Activated T-helper 1 cell treated with Interleukin-2 at 50 U/mL for 16 hours (primary cell): ENCODE measurements around the gene CLDND1.

Source experiments
- DNase-seq: peaks from one replicate; pipeline ENCODE4 v3.0.0-alpha.2; 2020; ENCODE audit warnings: low read depth

Gene CLDND1

DNA sequence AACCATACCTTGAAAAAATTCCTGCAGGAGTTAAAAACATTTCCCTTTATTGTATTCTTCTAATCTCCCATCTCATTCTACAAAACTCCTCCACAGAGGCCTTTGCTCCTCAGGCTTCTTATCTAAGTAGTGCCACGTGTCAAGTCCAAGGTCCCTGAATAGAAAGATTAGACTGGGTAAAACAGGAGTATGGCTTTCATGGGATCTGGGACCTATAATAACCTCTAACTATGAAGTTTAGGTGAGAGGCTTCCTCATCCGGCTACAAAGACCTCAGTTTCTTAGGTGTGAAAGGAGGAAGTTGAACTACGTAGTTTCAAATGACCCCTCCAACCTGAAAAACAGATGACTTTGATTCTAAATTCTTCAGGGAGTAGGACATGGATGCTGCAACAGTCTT lies 29.1 kb upstream of the CLDND1 start:
- DNase-seq, result no peak

DNA sequence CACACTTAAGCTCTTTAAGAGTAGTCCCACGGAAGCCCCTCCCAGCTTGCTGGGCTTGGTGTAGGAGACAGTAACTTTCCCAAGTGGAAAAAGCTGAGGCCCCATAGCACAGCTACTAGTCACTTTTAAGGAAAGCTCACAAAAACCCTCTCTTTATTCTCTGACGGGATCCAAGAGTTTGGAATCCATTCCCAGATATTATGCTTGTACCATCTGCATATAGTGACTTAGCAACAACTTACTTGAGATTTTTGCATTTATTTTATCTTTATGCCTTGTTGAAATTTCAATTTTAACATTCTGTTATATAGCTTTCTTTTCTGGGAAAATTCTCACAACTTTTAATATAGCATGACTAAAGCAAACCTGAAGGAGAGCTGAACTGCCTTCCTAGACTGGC lies 28.5 kb upstream of the CLDND1 start:
- no peak for DNase-seq

GRCh38 chr3:98550833-98551232 lies 28.1 kb upstream of the CLDND1 start:
- DNase-seq, result no peak

GRCh38 chr3:98548544-98548943 lies 25.8 kb upstream of the CLDND1 start:
- DNase-seq, result no peak

GRCh38 chr3:98545940-98546339 lies 23.2 kb upstream of the CLDND1 start:
- DNase-seq, result no peak

- no peak for DNase-seq
These were observed 19.9 kb upstream of the CLDND1 start for GRCh38 chr3:98542623-98543022.

- no peak for DNase-seq
These were observed 19.0 kb upstream of the CLDND1 start for GRCh38 chr3:98541695-98542094.

DNA sequence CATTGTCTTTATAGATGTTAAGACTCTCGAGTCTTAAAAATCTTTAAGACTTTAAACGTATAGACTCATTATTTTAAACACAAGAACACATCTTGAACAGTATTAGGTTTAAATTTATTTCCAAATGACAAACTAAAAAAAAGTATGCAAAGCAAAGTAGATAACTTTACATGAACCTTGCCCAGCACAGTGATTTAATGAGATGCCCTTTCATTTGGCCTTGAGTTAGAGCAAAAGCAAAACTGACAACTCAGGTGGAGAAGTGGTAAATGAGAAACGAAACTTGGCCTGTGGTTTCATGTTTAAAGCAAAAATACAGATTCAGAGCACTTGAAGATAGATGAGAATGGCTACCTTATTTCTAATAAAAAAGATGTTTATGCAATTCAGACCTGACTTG lies 17.6 kb upstream of the CLDND1 start:
- no peak for DNase-seq

DNA sequence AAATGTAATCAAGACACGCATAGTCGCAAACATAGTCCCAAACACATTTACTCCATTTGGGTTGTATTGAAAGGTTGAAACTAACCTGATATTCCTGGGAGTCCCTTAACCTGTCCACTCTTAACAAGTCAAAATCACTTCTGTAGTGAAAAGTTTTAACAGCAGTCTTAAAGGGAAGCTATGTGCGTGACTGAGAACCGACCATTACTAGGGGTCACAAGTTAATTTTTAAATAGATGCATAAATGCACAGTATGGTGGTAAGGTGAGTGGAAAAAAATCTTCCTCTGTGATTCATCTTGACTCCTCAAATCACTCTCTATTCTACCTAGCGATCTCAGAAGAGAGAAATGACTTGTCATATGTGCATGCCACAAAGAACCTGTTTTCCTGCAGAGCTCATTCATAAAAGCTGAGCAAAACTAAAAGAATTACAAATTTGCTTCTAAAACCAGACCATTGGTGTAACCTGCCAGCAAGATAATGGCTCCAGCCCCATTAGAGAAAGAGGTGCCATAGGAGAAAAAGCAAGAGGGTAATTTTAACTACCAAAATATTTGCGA lies 13.8 kb upstream of the CLDND1 start:
- no peak for DNase-seq

DNA sequence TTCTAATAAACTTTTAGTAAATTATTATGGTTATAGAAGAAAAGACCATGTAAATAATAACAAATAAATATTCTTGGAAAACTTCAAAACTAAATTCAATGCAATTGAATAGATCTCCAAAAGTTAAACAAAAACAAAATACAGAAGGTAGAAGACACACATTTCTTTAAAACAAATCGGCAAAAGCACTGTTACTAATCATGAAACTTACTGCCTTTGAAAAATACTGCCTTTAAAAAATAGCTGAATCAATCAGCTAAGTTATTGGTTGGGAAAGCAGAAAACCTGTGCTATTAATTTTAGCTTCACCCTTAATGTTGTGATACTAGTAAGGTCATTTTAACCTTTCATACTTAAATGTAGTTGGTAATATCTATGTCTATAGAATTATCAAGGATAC lies 12.0 kb upstream of the CLDND1 start:
- no peak for DNase-seq

GRCh38 chr3:98534168-98534567 lies 11.5 kb upstream of the CLDND1 start:
- DNase-seq, result no peak

DNA sequence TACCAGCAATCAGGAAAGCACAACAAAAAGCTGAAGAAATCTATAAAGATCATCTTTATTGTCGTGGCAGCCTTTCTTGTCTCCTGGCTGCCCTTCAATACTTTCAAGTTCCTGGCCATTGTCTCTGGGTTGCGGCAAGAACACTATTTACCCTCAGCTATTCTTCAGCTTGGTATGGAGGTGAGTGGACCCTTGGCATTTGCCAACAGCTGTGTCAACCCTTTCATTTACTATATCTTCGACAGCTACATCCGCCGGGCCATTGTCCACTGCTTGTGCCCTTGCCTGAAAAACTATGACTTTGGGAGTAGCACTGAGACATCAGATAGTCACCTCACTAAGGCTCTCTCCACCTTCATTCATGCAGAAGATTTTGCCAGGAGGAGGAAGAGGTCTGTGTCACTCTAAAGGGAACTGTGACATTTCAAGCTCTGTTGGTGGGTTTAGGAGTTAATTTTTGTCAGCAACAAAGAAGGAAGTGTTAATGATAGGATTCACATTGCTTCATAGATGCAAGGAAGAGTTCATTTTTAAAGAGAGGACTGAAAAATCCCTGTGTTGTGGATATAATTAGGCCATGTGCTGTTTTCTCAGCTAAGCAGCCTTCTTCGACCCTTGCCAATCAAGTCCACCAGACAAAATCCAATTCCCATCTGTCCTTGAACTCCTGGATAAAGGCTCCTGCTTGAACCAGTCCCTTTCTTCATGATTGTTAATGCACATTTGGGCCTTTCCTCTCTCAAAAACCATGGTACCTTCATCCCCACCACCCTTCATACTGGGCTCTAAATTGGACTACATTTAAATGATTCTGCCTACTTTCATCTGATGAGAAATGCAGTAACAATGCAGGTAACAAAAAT lies 10.2 kb upstream of the CLDND1 start:
- no peak for DNase-seq

GRCh38 chr3:98532275-98532637 lies 9.6 kb upstream of the CLDND1 start:
- DNase-seq, result no peak

- no peak for DNase-seq
These were observed 9.0 kb upstream of the CLDND1 start, which contains the start of gene GPR15 for GRCh38 chr3:98531622-98532274. Gene GPR15 (plus strand): TSS chr3:98531978. CDS start chr3:98532034, 56 bp downstream.

GRCh38 chr3:98530676-98531075 lies 8.0 kb upstream of the CLDND1 start:
- DNase-seq, result no peak

GRCh38 chr3:98529856-98530459 lies 7.3 kb upstream of the CLDND1 start:
- DNase-seq, result no peak

- no peak for DNase-seq
These were observed 6.0 kb upstream of the CLDND1 start for GRCh38 chr3:98528474-98529346.

- DNase-seq, result no peak
These were observed 2.8 kb upstream of the CLDND1 start for GRCh38 chr3:98525494-98525893.

DNA sequence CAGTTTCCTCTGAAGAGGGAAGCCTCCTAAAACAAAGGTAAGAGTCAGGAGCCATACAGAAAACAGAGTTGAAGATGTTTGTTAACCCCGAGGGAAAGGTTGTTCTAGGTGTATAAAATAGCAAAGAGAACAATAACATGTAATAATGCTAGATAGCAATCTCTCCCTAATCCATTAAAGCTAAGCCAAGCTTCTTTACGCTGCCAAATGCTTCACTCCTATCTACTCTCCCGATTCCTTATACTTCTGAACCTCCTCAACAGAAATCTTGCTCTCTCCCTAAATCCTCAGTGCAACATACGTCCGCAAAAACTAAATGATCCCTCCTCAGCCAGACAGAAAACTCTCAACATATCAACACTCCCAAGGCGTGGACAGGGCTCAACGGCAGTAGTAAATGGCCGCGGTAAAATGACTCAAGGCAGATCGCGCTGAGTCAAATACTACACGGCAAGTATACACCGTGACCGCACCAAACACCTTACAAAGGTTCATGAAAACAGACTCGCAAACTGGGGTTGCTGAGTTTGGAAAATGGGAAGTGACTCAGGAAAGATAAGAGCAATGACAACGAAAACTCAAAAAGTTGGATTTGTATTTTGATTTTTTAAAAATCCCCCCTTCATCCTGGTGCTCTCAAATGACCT lies 682 bp downstream of the CLDND1 start:
- peak; percentile 31 for DNase-seq

- no peak for DNase-seq
These were observed 3.4 kb downstream of the CLDND1 start for GRCh38 chr3:98519351-98519750.

- DNase-seq, result no peak
These were observed 3.9 kb downstream of the CLDND1 start for GRCh38 chr3:98518816-98519215.
